IMR-90 (cell line): ENCODE data around the gene UNC13B. TPM values are rescaled to one million over a fixed set of nuclear protein-coding genes. Genes with fewer than 3 reads are reported as not detected.

ENCODE experiments used
- ATAC-seq: fragments of 200-7000 bp; cut with Tn5 transposase; 2 replicates; pipeline ENCODE4 v1.9.1; 2020; ENCODE audit warnings: low read depth, mild to moderate bottlenecking, moderate library complexity
- BruUV-seq: library from RNA; stranded (reverse); fragments of 400-500 nt; replicated peaks from 2 replicates; lab custom pipeline; 2021; lab: Mats Ljungman, UMichigan
- CTCF ChIA-PET: fragments of 300-600 bp; formaldehyde crosslinking; extraction: SDS; loops from one replicate; lab custom pipeline; 2021; ENCODE audit warnings: antibody characterized with exemption; lab: Yijun Ruan, JAX
- POLR2A ChIA-PET: fragments of 300-600 bp; sonication (Branson Sonifier 250); formaldehyde crosslinking; loops from one replicate; lab custom pipeline; 2022; ENCODE audit warnings: antibody characterized with exemption; ENCODE audit not compliant: unreplicated experiment; lab: Charles Lee
- DNase-seq: peaks from one replicate; pipeline ENCODE4 v3.0.0; 2013
- H2AFZ ChIP-seq: replicated peaks from 2 replicates; pipeline ENCODE3; 2013; ENCODE audit warnings: low read length, mild to moderate bottlenecking; ENCODE audit not compliant: poor library complexity
- H2AK5ac ChIP-seq: 2 replicates; pipeline ENCODE4 v1.6.1; 2013; ENCODE audit warnings: low read depth, low read length, inconsistent platforms
- H2AK9ac ChIP-seq: replicated peaks from 2 replicates; pipeline ENCODE3; 2013; ENCODE audit warnings: mild to moderate bottlenecking, low read depth, low read length, moderate library complexity; ENCODE audit not compliant: poor library complexity
- H2BK120ac ChIP-seq: 2 replicates; pipeline ENCODE4 v1.6.1; 2013; ENCODE audit warnings: low read depth, low read length, inconsistent platforms
- H2BK15ac ChIP-seq: 3 replicates; pipeline ENCODE4 v1.6.1; 2013; ENCODE audit warnings: low read depth, low read length, inconsistent platforms
- H2BK20ac ChIP-seq: 2 replicates; pipeline ENCODE4 v1.6.1; 2013; ENCODE audit warnings: low read depth, mild to moderate bottlenecking, inconsistent platforms, low read length, moderate library complexity
- H2BK5ac ChIP-seq: 2 replicates; pipeline ENCODE4 v1.6.1; 2013; ENCODE audit warnings: mild to moderate bottlenecking, low read depth, low read length, inconsistent platforms; ENCODE audit not compliant: poor library complexity, severe bottlenecking
- H3K14ac ChIP-seq: replicated peaks from 2 replicates; pipeline ENCODE4 v1.6.1; 2013; ENCODE audit warnings: low read depth, low read length, inconsistent platforms
- H3K18ac ChIP-seq: 2 replicates; pipeline ENCODE4 v1.6.1; 2013; ENCODE audit warnings: low read depth, low read length, control low read depth
- H3K23ac ChIP-seq: 2 replicates; pipeline ENCODE4 v1.6.1; 2013; ENCODE audit warnings: low read depth, low read length, inconsistent platforms
- H3K27ac ChIP-seq: 2 replicates; pipeline ENCODE4 v1.5.1; 2013; ENCODE audit warnings: mild to moderate bottlenecking, control low read depth, low read length; ENCODE audit not compliant: insufficient read depth
- H3K27me3 ChIP-seq: 2 replicates; pipeline ENCODE4 v1.6.1; 2013; ENCODE audit warnings: low read length; ENCODE audit not compliant: control insufficient read depth, insufficient read depth
- H3K36me3 ChIP-seq: 2 replicates; pipeline ENCODE4 v1.6.1; 2013; ENCODE audit warnings: low read length, mixed read lengths; ENCODE audit not compliant: control insufficient read depth, insufficient read depth
- H3K4ac ChIP-seq: 2 replicates; pipeline ENCODE4 v1.6.1; 2013; ENCODE audit warnings: low read depth, low read length, inconsistent platforms
- H3K4me1 ChIP-seq: 2 replicates; pipeline ENCODE4 v1.6.1; 2013; ENCODE audit warnings: low read length, mixed read lengths; ENCODE audit not compliant: control insufficient read depth, insufficient read depth
- H3K4me2 ChIP-seq: 2 replicates; pipeline ENCODE4 v1.6.1; 2013; ENCODE audit warnings: low read depth, mild to moderate bottlenecking, control low read depth, low read length, moderate library complexity
- H3K4me3 ChIP-seq: 2 replicates; pipeline ENCODE4 v1.5.1; 2013; ENCODE audit warnings: low read depth, mild to moderate bottlenecking, control low read depth, low read length, moderate library complexity; ENCODE audit not compliant: insufficient read depth
- H3K56ac ChIP-seq: 2 replicates; pipeline ENCODE4 v1.6.1; 2013; ENCODE audit warnings: low read length, inconsistent platforms; ENCODE audit not compliant: insufficient read depth; ENCODE audit errors: extremely low read depth
- H3K79me1 ChIP-seq, 2 experiments: 2 replicates each; pipeline ENCODE4 v1.6.1; 2013; ENCODE audit warnings: low read length in 2 of 2, inconsistent platforms in 1 of 2, low read depth in 1 of 2
- H3K9ac ChIP-seq: 2 replicates; pipeline ENCODE4 v1.6.1; 2013; ENCODE audit warnings: low read depth, low read length, control low read depth
- H3K9me1 ChIP-seq: 2 replicates; pipeline ENCODE4 v1.6.1; 2013; ENCODE audit warnings: low read length, inconsistent platforms; ENCODE audit not compliant: insufficient read depth
- H3K9me3 ChIP-seq: 2 replicates; pipeline ENCODE4 v1.6.1; 2013; ENCODE audit warnings: low read length; ENCODE audit not compliant: control insufficient read depth, insufficient read depth
- H4K20me1 ChIP-seq: 2 replicates; pipeline ENCODE4 v1.6.1; 2013; ENCODE audit warnings: low read length, inconsistent platforms; ENCODE audit not compliant: insufficient read depth
- H4K5ac ChIP-seq: 2 replicates; pipeline ENCODE4 v1.6.1; 2013; ENCODE audit warnings: mild to moderate bottlenecking, low read depth, low read length, control low read depth
- H4K8ac ChIP-seq, 2 experiments: 2 replicates each; pipeline ENCODE4 v1.6.1; 2013; ENCODE audit warnings: low read depth in 2 of 2, low read length in 2 of 2, control low read depth in 1 of 2, inconsistent platforms in 1 of 2
- H4K91ac ChIP-seq: 2 replicates; pipeline ENCODE4 v1.6.1; 2013; ENCODE audit warnings: low read depth, low read length, inconsistent platforms; ENCODE audit not compliant: insufficient read depth
- BHLHE40 ChIP-seq: fragments of 150-350 bp; IDR thresholded peaks from 2 replicates; pipeline ENCODE4 v1.6.1; 2016; ENCODE audit warnings: mild to moderate bottlenecking, low read depth, low read length
- MAFK ChIP-seq: IDR thresholded peaks from 2 replicates; pipeline ENCODE4 v1.6.1; 2012; ENCODE audit warnings: low read depth, low read length, improper control_type of control experiment
- MXI1 ChIP-seq: IDR thresholded peaks from 2 replicates; pipeline ENCODE4 v1.6.1; 2012; ENCODE audit warnings: low read depth, mild to moderate bottlenecking, low read length, moderate library complexity, borderline replicate concordance
- RAD21 ChIP-seq: IDR thresholded peaks from 2 replicates; pipeline ENCODE4 v1.6.1; 2012; ENCODE audit warnings: low read length, improper control_type of control experiment
- WGBS, 2 experiments: methylation state at CpG; one replicate each; pipeline versions ENCODE4 v1.1.5 to v1.1.7; 2013; ENCODE audit warnings: missing lambda C conversion rate in 2 of 2; ENCODE audit not compliant: insufficient read length in 1 of 2; ENCODE audit errors: extremely low coverage in 2 of 2; 5-methylcytosine and 5-hydroxymethylcytosine counted together
- dilution Hi-C: fragments of 300-500 bp; cut with HindIII; formaldehyde crosslinking; loops from one replicate; pipeline ENCODE4 v1.14.3; 2018; ENCODE audit warnings: low sequenced_read_pairs; ENCODE audit not compliant: unreplicated experiment
- in situ Hi-C: fragments of 300-500 bp; cut with MboI; formaldehyde crosslinking; loops from 3 replicates; pipeline ENCODE4 v1.14.3; 2019; ENCODE audit warnings: low sequenced_read_pairs, inconsistent platforms, mixed read lengths
- intact Hi-C: fragments of 100-400 bp; cut with micrococcal nuclease; formaldehyde crosslinking; loops from 2 replicates; pipeline ENCODE4 v1.10.0; 2022
- polyA plus RNA-seq, 3 experiments: library from polyadenylated mRNA; depleted of rRNA; stranded (reverse); fragments of >200 nt; gene quantifications; 2 replicates each; pipeline ENCODE4 v1.2.3, GENCODE V29; 2012; ENCODE audit warnings: low replicate concordance in 1 of 3
- total RNA-seq: library from RNA; depleted of rRNA; stranded (reverse); fragments of >200 nt; gene quantifications from 2 replicates; pipeline ENCODE4 v1.2.3, GENCODE V29; 2012

The UNC13B gene
- total and polyA plus RNA-seq, 2 of the 4 experiments (the other 2 are of a cell fraction) = 7.5 to 14.3 TPM

- peaks cover 33% of the 10 kb centered on the region for H3K27me3 ChIP-seq
- no peak overlapping the region for H2BK120ac ChIP-seq
- H3K9me1 ChIP-seq = no peaks in the 10 kb centered on the region
- no peak overlapping the region for H2AK5ac ChIP-seq
- H3K4me2 ChIP-seq = no peak overlapping the region
- H4K91ac ChIP-seq = no peak overlapping the region
- no peak; the same call in 1 of the 2 replicates for ATAC-seq
- H3K23ac ChIP-seq = no peak overlapping the region
- no peak overlapping the region for H3K18ac ChIP-seq
- no peaks in the 10 kb centered on the region for H3K36me3 ChIP-seq
- no peak overlapping the region for H3K9ac ChIP-seq
- dilution Hi-C loops (no loop called here), in situ Hi-C loops (no loop called here), intact Hi-C loops (no loop called here)
- H3K56ac ChIP-seq = no peak overlapping the region
- no peak overlapping the region for H3K14ac ChIP-seq
- H4K20me1 ChIP-seq = no peaks in the 10 kb centered on the region
- 43% methylated on average over 1 of the region's 1 CpG; no CpG with 5 or more reads in 1 of the 2 experiments for WGBS, 2 experiments
- H4K5ac ChIP-seq = no peak overlapping the region
- no peak overlapping the region for H2AK9ac ChIP-seq
- DNase-seq = no peak
- H2BK20ac ChIP-seq = no peak overlapping the region
- ChIA-PET CTCF (no interaction called here), POLR2A (no interaction called here)
- H3K4me1 ChIP-seq = no peaks in the 10 kb centered on the region
- no peak overlapping the region for H2BK15ac ChIP-seq
- no peak overlapping the region for H2BK5ac ChIP-seq
- H4K8ac ChIP-seq = no peak overlapping the region
- H3K4ac ChIP-seq = no peak overlapping the region
- BruUV-seq = no TSS peak
- no peaks in the 10 kb centered on the region for H3K9me3 ChIP-seq
- no peaks in the 10 kb centered on the region for H3K79me1 ChIP-seq
- no peak overlapping the region for H2AFZ ChIP-seq
- H3K4me3 ChIP-seq = no peak overlapping the region
- TF ChIP-seq RAD21 = no peak
- TF ChIP-seq MXI1 = no peak
- TF ChIP-seq MAFK = no peak
- no peak for TF ChIP-seq BHLHE40
- H3K27ac ChIP-seq = no peak overlapping the region
Measured at GRCh38 chr9:35448496-35448895, 286.7 kb downstream of the UNC13B start.
